Brain pericyte (primary cell): ENCODE measurements around the gene DNAH17.

Source experiments
- DNase-seq: peaks from one replicate; pipeline ENCODE4 v3.0.0-alpha.2; 2012; ENCODE audit warnings: low read depth, low spot score

The DNAH17 gene

GRCh38 chr17:78572239-78573205 lies 4.7 kb downstream of the DNAH17 start:
- no peak for DNase-seq

DNA sequence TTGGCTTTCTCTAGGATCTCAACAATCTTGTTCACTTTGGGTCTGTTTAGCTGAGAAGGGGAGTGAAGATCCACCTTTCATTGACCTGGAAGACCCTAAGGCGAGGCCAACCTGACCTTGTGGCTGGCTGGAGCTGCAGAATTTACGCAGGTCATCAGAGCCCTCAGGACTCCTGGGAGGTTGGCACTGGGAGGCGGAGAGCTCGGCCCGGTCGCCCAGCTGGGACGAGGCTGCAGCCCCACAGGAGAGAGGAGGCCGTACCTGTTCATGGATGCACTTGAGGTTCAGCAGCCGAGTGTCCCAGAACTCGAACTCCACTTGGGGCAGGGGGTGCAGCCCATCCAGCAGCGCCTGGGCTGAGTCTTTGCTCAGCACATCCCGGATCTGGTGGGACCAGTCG lies 5.9 kb downstream of the DNAH17 start:
- no peak for DNase-seq

DNA sequence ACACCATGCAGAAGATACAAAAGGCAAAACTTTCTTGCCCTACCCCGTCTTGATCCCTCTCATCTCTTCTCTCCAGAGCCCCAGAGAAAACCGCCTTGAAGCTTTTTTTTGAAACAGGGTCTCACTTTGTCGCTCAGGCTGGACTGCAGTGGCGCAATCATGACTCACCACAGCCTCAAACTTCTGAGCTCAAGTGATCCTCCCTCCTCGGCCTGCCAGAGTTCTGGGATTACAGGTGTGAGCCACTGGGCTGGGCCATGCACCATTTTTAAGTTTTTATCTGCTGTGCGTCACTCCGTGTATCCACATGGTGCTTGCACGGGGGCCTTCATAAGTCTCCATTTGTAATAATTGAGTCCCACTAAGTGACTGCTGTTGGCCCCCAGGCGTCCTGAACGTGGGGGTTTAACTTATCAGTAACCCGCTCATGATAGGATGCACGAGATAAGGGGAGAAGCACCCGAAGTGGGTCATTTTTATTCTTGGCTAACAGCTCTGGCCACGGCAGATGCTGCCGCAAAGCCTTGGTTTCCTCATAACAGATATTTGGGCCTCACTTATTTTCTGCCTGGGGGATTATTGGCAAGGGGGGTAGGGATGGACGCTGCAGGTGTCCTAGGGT lies 8.6 kb downstream of the DNAH17 start:
- no peak for DNase-seq

DNA sequence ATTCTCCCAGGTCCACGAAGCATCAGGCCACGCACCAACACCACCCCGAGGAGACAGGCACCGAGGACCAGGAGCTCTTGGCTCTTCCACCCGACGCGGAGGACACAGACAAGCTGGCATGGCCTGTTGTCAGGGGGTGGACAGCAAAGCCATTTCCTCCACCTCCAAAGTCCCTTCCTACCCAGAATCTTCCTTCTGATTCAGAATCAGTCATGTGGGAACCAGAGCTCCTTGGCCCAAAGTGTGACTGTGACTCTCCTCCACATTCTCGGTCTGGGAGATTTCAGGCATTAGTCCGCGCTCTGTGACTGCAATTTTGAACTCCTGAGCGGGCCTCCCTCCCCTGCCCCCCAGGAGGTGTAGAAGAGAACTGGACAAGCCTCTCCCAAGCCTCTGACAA lies 9.2 kb downstream of the DNAH17 start:
- DNase-seq = no peak

DNA sequence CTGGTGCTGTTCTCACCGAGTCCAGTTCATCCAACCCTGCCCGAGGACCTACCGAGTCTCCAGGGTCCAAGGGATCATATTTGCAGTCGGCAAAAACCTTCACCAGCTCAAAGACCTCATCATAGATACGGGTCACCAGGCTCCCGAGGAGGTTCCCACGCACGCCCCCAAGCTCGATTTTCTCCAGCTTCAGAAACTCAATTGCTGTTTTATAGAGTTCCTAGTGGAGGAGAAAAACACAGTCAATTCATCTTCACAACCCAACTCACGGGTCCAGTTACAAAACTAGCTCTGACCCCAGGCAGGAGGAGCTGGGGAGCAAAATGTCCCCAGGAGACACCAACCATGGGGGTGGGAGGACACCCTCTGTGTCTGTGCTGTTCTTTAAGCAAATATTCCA lies 10.2 kb downstream of the DNAH17 start:
- DNase-seq = no peak

DNA sequence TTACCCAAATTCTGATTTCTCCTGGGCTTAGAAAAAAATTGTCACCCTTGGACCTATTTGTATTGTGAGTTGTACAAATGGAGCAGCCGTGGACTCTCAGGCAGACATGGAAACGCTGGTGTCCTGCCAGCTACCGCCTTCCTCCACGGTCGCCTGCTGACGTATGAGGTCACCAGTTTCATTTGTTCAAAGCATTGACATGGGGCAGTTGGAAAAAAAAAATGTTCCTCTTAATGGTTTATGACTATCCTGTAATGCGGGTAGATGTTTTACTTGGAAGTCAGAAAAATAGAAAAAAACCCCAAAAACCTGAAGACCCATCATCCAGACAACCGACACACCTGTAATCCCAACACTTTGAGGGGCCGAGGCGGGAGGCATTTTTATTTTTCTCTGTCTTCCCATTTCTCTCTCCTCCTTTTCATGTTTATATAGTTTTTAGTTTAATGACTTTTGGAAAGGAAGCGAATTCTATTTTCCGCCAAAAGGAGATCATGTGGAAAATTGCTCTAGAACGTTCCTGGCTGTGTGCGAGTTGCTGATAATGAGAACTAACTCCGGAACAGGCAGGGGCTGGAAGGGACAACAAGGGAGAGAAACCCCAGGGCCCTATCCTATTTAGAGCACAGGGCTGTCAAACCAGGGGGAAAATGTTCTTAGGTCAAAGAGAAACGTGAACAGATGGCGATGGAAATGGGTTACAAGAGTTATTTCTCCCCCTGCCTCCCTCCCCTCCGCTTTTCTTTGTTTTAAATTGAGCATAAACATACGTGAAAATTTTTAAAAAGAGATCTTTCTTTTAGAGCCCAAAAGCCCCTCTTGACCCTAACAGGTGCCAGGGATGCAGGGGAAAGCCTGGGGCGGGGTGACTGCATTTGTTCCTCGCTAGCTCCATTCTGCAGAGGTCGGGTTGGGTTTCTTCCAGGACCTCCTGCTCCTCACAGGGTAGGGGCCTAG lies 13.7 kb downstream of the DNAH17 start:
- no peak for DNase-seq

DNA sequence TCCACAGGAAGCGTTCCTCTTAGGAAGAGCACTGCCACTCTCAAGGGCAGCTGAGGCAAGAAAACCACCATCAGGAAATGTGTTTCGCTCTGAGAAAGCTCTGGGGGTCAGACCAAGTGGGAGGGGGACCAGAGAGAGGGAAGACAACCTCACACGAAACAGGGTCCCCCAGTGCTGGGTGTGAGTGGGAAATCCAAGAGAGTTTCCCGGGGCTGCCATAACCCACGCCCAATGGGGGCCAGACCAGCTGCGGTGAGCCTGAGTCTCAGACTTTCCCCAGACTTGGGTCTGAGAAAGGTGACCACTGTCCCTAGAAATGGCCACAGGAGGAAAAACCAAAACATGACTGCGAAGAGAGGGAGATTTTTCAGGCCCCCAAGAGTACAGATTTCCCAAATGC lies 14.5 kb downstream of the DNAH17 start:
- no peak for DNase-seq

GRCh38 chr17:78561166-78561565 lies 16.0 kb downstream of the DNAH17 start:
- no peak for DNase-seq

- DNase-seq = no peak
Observed at GRCh38 chr17:78560731-78561130, 16.5 kb downstream of the DNAH17 start.

GRCh38 chr17:78559749-78560368 lies 17.3 kb downstream of the DNAH17 start:
- DNase-seq = no peak

- DNase-seq = no peak
Observed at GRCh38 chr17:78558989-78559388, 18.2 kb downstream of the DNAH17 start.

GRCh38 chr17:78558181-78558850 lies 18.9 kb downstream of the DNAH17 start:
- no peak for DNase-seq

DNA sequence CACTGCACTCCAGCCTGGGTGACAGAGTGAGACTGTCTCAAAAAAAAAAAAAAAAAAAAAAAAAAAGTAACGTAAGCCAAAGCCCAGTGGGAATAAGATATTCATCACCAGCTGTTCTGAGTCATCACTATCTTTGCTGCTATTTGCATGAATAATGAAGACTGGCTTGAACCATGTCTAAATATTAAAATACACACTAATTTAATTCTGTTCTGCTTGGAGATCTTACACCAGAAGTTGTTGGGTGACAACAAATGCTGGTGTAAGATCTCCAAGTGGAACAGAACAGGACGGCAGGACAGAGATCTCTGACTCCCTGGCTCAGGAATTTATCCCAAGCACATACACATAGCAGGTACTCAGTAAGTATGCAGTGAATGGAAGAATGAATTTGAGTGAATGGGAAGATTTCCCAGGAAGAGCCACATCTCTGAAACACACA lies 19.6 kb downstream of the DNAH17 start:
- DNase-seq = no peak

DNA sequence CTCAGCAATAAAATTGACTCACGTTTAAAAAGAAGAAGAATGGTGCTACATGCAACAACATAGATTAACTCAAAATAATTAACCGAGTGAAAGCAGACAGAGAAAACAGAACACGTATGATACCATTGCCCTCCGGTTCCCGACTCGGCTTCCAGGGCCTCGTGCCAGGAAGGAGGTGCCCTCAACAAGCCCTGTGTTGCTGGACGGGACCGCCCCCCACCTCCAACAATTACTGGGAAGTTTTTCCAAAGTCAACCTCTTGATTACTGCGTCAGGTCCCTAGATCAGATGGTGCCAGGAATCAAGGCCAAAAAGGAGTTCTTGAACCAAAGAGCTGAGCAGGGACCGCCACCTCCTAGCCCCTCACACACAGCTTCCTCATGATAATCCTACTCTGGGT lies 20.4 kb downstream of the DNAH17 start:
- DNase-seq = no peak

GRCh38 chr17:78555746-78556401 lies 21.3 kb downstream of the DNAH17 start:
- DNase-seq = no peak

DNA sequence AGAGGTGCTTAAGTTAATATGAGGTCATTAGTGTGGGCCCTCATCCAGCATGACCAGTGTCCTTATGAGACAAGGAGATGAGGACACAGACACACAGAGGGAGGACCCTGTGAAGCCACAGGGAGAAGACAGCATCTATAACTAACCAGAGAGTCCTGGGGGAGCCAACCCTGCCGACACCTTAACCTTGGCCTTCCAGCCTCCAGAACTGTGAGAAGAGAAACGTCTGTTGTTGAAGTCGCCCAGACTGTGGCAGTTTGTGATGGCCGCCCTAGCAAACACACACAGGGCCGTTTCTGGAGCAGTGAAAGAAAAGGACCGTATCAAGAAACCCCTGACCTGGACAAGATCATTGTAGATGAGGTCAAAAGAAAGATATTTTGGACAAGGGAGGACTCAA lies 26.7 kb downstream of the DNAH17 start:
- no peak for DNase-seq

- DNase-seq = no peak
Observed at GRCh38 chr17:78548725-78549124, 28.5 kb downstream of the DNAH17 start.

GRCh38 chr17:78547035-78547434 lies 30.2 kb downstream of the DNAH17 start:
- DNase-seq = no peak

- DNase-seq = no peak
Observed at GRCh38 chr17:78546476-78546875, 30.7 kb downstream of the DNAH17 start.
